Dendritic cell treated with granulocyte-macrophage colony-stimulating factor and Interleukin-4, amounts not matched to agents 40 ng/mL and 50 ng/mL, for 4 days (primary cell): Measurements from ENCODE around the gene CRELD2.

Source experiments
- H3K27ac Mint-ChIP-seq: one replicate; pipeline ENCODE4 v1.8.0; 2022; ENCODE audit warnings: mild to moderate bottlenecking, mixed read lengths
- H3K27me3 Mint-ChIP-seq: one replicate; pipeline ENCODE4 v1.8.0; 2022; ENCODE audit warnings: mild to moderate bottlenecking, mixed read lengths
- H3K36me3 Mint-ChIP-seq: one replicate; pipeline ENCODE4 v1.8.0; 2022; ENCODE audit warnings: low read depth, mixed read lengths
- H3K4me1 Mint-ChIP-seq: one replicate; pipeline ENCODE4 v1.8.0; 2022; ENCODE audit warnings: low read depth, mixed read lengths
- H3K4me3 Mint-ChIP-seq: one replicate; pipeline ENCODE4 v1.8.0; 2022; ENCODE audit warnings: mild to moderate bottlenecking, moderate library complexity, mixed read lengths
- H3K9me3 Mint-ChIP-seq: one replicate; pipeline ENCODE4 v1.8.0; 2022; ENCODE audit warnings: mixed read lengths
- intact Hi-C: fragments of 100-400 bp; cut with micrococcal nuclease; formaldehyde crosslinking; loops from one replicate; pipeline ENCODE4 v1.15.0; 2022

CRELD2 gene

GRCh38 chr22:49897015-49897684 is 21.3 kb upstream of the CRELD2 start:
- Mint-ChIP-seq H3K36me3 (peaks cover 82% of the 10 kb centered on the region), H3K4me3 (no peak overlapping the region), H3K27me3 (no peaks in the 10 kb centered on the region), H3K27ac (no peak overlapping the region), H3K9me3 (peaks cover 17% of the 10 kb centered on the region), H3K4me1 (no peaks in the 10 kb centered on the region)
- intact Hi-C loops = no loop called here

GRCh38 chr22:49899530-49899929 is 18.9 kb upstream of the CRELD2 start:
- no peak overlapping the region for H3K4me3 Mint-ChIP-seq
- H3K36me3 Mint-ChIP-seq = peaks cover 84% of the 10 kb centered on the region
- no peak overlapping the region for H3K27ac Mint-ChIP-seq
- no peaks in the 10 kb centered on the region for H3K4me1 Mint-ChIP-seq
- intact Hi-C loops = no loop called here
- peaks cover 13% of the 10 kb centered on the region for H3K9me3 Mint-ChIP-seq
- no peaks in the 10 kb centered on the region for H3K27me3 Mint-ChIP-seq

- Mint-ChIP-seq H3K27me3 (no peaks in the 10 kb centered on the region), H3K36me3 (peaks cover 89% of the 10 kb centered on the region), H3K27ac (no peak overlapping the region), H3K4me1 (no peaks in the 10 kb centered on the region), H3K4me3 (no peak overlapping the region), H3K9me3 (peaks cover 10% of the 10 kb centered on the region)
- intact Hi-C loops = no loop called here
Measured at GRCh38 chr22:49900441-49901230, 17.8 kb upstream of the CRELD2 start.

GRCh38 chr22:49901457-49901856 is 17.0 kb upstream of the CRELD2 start:
- Mint-ChIP-seq H3K9me3 (peaks cover 10% of the 10 kb centered on the region), H3K36me3 (peaks cover 97% of the 10 kb centered on the region), H3K4me3 (no peak overlapping the region), H3K27me3 (no peaks in the 10 kb centered on the region), H3K4me1 (no peaks in the 10 kb centered on the region), H3K27ac (no peak overlapping the region)
- intact Hi-C loops = no loop called here

GRCh38 chr22:49903322-49904039 is 15.0 kb upstream of the CRELD2 start:
- Mint-ChIP-seq H3K4me3 (no peak overlapping the region), H3K27me3 (no peaks in the 10 kb centered on the region), H3K4me1 (no peaks in the 10 kb centered on the region), H3K9me3 (peaks cover 10% of the 10 kb centered on the region), H3K27ac (no peak overlapping the region), H3K36me3 (peaks cover 98% of the 10 kb centered on the region)
- intact Hi-C loops = no loop called here

GRCh38 chr22:49904040-49904369 is 14.4 kb upstream of the CRELD2 start:
- H3K36me3 Mint-ChIP-seq = peaks cover 98% of the 10 kb centered on the region
- no peak overlapping the region for H3K4me3 Mint-ChIP-seq
- H3K27me3 Mint-ChIP-seq = no peaks in the 10 kb centered on the region
- intact Hi-C loops = no loop called here
- H3K4me1 Mint-ChIP-seq = no peaks in the 10 kb centered on the region
- H3K9me3 Mint-ChIP-seq = peaks cover 10% of the 10 kb centered on the region
- no peak overlapping the region for H3K27ac Mint-ChIP-seq

DNA sequence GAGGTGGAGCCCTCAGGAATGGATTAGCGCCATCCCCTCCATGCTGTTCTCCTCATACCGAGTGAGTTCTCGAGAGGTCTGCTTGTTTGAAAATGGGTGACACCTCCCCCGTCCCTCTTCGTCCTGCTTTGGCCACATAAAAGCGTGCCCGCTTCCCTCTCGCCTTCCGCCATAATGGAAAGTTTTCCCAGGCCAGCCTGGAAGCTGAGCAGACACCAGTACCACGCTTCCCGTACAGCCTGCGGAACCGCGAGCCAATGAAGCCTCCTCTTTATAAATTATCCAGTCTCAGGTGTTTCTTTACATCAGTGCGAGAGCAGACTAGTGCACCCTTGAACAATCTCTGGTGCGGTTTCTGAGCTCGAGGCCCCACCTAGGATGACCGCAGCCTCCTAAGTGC is 13.0 kb upstream of the CRELD2 start:
- H3K4me3 Mint-ChIP-seq = no peak overlapping the region
- H3K27me3 Mint-ChIP-seq = no peaks in the 10 kb centered on the region
- H3K9me3 Mint-ChIP-seq = peaks cover 10% of the 10 kb centered on the region
- H3K27ac Mint-ChIP-seq = no peak overlapping the region
- intact Hi-C loops = no loop called here
- H3K4me1 Mint-ChIP-seq = no peaks in the 10 kb centered on the region
- H3K36me3 Mint-ChIP-seq = peaks cover 98% of the 10 kb centered on the region

GRCh38 chr22:49906071-49906798 is 12.2 kb upstream of the CRELD2 start:
- Mint-ChIP-seq H3K36me3 (peaks cover 97% of the 10 kb centered on the region), H3K9me3 (peaks cover 10% of the 10 kb centered on the region), H3K4me1 (no peaks in the 10 kb centered on the region), H3K27me3 (no peaks in the 10 kb centered on the region), H3K4me3 (no peak overlapping the region), H3K27ac (no peak overlapping the region)
- intact Hi-C loops = no loop called here

DNA sequence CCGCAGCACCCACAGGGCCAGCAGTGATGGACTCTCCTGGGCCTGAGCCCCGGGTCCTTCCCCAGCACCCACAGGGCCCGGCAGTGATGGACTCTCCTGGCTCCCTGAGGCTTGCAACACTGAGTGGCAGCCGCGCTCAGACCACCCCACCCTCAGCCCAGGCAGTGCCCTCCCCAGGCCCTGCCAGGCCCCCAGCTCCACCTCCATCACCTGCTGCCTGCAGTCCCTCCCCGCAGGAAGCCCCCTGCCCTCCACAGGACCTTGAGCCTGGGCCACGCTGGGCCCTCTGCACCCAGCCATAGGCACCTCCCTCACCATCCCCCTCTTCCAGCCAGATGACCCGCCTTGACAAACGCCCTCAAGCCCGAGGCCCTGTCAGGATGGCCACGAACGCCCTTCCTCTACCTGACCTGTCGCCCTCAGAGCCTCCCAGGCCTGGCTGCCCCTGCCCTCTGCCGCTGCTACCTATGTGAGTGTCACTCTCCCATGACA is 11.6 kb upstream of the CRELD2 start:
- H3K36me3 Mint-ChIP-seq = peaks cover 96% of the 10 kb centered on the region
- H3K27ac Mint-ChIP-seq = no peak overlapping the region
- H3K9me3 Mint-ChIP-seq = peaks cover 4% of the 10 kb centered on the region
- intact Hi-C loops = no loop called here
- no peaks in the 10 kb centered on the region for H3K27me3 Mint-ChIP-seq
- H3K4me3 Mint-ChIP-seq = no peak overlapping the region
- H3K4me1 Mint-ChIP-seq = no peaks in the 10 kb centered on the region

DNA sequence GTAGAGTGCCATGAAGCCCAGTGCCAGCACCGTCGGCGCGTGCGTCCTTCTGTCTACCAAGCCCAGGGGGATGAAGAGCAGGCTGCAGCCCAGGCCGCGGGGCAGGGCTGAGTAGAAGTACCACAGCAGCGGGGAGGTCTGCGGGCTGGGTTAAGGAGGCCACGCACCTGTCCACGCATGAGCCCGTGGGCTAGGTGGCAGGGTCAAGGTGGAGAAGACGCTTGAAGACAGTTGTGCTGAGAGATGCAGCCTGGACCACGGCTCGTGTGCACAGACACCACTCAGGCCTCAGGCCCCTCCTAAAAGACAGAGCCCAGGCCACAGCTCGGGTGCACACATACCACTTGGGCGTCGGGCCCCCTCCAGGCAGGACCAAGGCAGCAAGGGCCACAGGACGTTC is 10.6 kb upstream of the CRELD2 start:
- Mint-ChIP-seq H3K27me3 (no peaks in the 10 kb centered on the region), H3K27ac (no peak overlapping the region), H3K4me3 (no peak overlapping the region), H3K36me3 (peaks cover 96% of the 10 kb centered on the region), H3K4me1 (peaks cover 4% of the 10 kb centered on the region), H3K9me3 (no peaks in the 10 kb centered on the region)
- intact Hi-C loops = no loop called here

DNA sequence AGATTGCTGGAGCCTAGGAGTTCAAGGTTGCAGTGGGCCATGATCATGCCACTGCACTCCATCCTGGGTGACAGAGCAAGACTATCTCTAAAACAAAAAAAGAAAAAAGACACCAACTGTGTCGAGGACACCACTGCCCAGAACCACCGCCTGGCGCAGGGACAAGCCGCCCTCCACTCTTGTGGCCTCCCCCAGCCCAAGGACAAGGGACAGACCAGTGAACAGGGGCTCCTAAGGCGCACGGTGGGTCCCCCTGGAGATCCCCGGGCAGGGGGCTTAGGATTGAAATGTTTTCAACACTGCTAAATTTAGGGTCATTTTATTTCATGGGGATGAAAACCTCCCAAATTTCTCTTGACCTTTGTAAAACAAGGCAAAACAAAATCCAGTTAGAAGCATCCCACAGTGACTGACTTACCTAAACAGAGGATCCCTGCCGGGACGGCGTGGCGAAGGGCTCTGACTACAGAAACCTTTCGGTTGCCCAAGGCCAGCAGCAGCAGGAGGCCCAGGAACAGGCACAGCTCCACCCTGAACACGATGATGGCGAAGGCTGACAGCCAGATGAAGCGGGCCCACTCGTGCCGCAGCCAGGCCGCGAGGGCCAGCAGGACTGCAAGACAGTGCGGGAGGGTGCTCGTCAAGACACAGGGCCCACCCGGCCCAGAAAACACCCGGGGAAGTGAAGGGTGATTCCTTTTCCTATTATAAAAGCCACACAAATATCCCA is 8.8 kb upstream of the CRELD2 start:
- Mint-ChIP-seq H3K9me3 (no peaks in the 10 kb centered on the region), H3K4me3 (no peak overlapping the region), H3K27ac (no peak overlapping the region), H3K4me1 (peaks cover 4% of the 10 kb centered on the region), H3K27me3 (no peaks in the 10 kb centered on the region), H3K36me3 (peaks cover 94% of the 10 kb centered on the region)
- intact Hi-C loops = no loop called here

- intact Hi-C loops = no loop called here
- Mint-ChIP-seq H3K4me3 (no peak overlapping the region), H3K36me3 (peaks cover 87% of the 10 kb centered on the region), H3K9me3 (no peaks in the 10 kb centered on the region), H3K27ac (no peak overlapping the region), H3K27me3 (no peaks in the 10 kb centered on the region), H3K4me1 (peaks cover 4% of the 10 kb centered on the region)
Measured at GRCh38 chr22:49910229-49911155, 7.9 kb upstream of the CRELD2 start.
